OCI-M1 (cell line): ENCODE results near the gene ACACB.
A peak's percentile ranks its signal among the peaks of the same experiment; 100 is the strongest.

Experiments used
- DNase-seq: peaks from one replicate; lab custom pipeline; 2025; lab: John Stamatoyannopoulos, UW

The ACACB gene

DNA sequence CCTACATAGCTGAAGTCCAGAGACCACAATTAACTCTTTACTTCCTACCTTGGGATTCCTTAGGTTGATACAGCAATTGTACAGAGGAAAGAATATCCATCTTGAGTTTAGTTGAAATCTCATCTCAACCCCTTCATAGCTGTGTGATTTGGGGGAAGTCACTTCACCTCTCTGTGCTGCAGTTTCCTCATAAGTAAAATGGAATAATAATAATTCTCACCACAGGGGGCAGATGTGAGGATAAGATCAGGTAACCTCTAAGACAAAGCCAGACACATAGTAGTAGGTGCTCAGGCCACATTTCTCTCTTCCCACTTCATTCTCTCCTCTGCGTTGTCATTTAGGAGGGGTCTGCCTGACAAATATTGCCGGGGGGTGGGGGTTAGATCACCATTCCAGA, 186.0 kb downstream of the ACACB start:
- DNase-seq, result peak; percentile 11

DNA sequence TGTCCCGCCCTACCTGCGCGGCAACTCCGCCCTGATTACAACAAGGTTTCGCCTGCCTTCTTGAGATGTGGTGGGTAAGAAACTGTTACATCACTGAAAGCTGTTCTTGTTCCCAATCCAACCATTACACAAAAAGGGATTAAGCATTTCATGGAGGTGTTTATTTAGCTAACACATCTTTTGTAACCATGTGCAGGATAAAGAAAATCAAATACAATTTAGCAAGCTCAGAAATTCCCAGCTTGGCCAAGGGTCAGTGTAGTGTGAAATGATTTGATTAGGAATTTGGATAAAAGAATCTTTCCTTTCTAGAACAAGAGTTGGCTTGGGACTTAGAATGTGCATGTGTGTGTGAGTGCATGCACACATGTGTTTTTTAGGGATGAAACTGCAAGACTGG, 186.4 kb downstream of the ACACB start:
- DNase-seq, result no peak

DNA sequence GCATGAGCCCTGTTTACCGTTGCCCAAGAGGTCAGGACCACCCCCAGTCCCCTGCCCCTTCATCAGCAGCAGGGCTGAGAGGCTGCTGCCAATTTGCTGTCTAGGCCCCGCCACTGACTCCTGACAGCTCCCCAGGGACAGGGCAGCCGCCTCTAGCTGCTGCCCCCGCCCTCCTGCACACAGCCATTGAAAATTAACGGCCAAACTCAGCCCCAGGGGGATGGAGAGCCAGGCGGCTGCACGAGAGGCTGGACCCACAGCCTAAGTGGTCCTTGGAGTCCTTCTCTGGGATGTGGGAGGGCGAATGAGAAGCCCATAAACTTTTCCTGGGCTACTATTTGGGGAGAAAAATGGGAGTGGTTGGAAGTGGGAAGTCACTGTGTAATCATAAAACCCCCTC, 188.1 kb downstream of the ACACB start:
- DNase-seq, result no peak

DNA sequence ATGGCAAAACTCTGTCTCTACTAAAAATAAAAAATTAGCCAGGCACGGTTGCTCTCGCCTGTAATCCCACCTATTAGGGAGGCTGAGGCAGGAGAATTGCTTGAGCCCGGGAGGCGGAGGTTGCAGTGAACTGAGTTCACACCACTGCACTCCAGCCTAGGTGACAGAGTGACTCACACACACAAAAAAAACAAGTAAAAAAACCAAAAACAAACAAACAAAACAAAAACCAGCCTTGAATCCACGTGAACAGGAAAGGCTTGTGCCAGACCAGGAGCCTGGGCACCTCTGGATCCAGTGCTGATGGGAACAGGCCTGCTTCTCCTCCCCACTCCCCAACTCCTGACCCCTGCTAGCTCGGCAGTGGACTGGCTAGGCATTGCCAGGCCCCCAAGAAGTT, 189.2 kb downstream of the ACACB start:
- no peak for DNase-seq

DNA sequence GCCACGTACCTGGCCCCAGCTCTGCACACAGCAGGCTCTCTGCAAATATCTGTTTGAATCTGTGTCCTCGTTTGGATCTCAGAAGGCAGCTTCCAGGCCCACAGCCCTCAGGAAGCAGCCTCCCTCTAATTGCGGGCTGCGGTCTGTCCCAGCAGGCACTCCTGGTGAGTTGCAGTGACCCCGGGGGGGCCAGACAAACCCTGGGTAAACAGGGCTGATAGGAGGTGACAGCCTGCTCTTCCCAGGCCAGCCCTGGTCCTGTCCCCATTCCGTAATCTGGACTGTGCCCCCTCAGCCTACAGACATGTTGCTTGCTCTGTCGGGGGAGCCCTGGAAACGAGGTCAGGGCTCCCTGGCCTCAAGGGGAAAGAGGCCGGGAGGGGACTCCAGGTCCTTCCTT, 190.7 kb downstream of the ACACB start:
- no peak for DNase-seq

DNA sequence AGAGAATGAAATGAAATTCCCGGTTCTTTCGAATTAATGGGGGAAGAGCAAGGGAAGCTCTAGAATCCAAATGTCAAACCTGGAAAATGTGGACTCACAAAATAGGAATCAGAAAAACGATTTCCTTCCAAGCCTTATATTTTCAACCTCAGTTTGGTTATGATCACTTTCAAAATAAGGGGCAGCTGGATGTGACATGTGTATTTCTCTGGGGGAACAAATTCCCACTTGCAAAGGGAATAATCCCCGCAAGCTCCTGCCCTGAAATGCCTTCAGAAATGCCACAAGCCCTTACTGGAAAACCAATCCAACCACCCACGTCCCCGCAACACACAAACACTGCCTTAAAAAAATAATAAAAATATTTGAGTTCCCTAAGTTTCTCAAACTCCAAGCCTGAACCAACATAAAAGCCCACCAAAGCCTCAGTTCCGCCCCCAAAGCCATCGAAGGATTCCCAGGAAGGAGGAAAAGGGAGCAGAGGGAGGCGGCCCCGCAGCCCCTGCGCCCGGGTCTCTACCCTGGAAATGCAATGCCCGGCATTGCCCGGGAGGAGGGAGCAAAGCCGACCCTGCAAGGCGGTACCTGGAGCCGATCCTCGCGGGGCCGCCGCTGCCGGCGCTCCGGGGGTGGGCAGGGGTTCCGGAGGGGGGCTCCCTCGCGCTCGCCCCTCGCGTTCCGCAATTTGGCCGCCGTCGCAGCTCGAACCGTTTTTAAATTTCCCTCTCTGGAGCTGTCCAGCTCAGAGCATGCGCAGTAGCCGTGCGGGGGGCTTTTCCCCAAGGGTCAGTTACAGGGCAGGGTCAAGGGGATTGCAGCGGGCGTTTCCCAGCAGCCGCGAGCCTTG, 192.4 kb downstream of the ACACB start, which contains the start of gene FOXN4:
TSS of gene FOXN4 (minus strand) at position 751 of the 847 bp plus-strand sequence. CDS start 963 bp downstream, outside the sequence.
- DNase-seq, result no peak

DNA sequence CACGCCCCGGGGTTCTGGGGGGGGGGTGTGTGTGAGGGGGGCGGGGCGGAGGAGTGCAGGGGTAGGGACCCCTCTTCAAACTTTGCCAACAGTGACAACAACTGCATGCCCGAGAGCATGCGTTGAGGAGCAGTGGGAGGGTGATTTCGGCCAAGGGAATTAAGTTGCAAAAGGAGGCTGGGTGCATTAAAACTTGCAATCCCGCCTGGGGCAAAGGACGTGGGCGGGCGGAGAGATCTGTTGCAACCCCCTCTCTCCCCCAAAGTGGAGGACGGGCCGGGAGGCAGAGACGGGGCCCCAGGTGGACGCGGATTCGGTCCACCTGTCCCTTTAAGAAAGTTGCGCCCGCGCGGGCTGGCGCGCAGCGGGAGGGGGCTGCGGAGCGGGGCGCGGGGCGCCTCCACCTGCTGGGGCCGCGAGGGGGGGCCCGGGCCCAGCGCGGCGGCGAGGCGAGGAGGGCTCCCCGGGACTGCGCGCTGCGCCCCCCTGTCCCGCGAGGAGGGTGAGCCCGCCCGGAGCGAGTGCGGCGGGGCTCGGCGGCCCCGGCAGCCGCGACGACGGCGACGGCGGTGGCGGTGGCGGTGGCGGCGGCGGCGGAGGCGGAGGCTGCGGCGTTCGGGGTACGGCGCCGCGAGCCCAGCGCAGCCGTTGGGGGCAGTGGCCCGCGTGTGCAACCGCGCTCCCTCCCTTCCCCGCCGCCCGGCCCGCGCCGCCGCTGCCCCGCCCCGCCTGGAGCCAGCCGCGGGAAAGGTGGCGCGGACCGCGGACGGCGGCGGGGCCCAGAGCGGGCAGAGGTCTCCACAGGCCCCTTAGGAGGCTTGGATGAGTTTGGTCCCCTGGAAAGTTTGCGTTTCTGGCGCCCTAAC, 193.2 kb downstream of the ACACB start:
- DNase-seq, result no peak

DNA sequence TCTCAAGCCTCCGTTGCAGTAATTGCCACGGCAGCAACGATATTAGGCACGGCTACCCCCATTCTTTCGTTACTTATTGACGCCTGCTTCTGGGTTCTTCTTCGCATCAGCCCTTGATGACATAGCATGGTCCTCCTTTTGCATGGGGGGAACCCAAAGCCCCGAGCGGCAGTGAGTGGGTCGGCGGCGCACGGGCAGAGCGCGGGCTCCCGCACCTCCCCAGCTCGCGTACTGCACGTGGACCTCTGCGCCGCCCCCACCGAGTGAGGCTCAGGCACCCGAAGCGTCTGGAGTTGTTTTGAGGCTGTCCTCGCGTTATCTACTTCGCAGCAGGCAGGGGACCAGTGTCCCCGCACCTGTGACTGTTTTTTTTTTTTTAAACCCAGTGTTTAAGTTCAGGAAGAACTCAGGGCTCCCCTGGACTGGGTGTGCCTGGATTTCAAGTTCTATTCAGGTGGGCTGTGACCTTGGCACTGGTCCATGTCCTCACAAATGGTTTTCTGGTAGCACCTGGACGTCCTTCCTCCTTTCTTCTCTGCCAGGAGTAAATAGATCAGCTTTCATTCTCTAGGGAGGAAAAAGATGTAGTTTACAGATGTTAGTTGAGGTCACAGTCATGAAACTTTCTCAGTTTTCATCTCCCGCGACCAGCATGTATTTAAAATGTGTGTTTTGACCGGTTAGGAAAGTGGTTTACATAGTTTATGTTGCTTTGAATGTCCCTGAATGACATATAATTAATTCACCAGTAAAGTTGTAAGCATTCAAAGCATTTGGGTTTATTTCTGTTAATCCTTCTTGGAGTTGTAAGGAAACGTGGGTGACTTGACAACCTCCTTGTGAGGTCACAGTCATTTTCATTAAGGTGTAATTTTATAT, 194.1 kb downstream of the ACACB start:
- DNase-seq, result no peak
